ENCODE measurements around the gene PPM1L.

Gene PPM1L

GRCh38 chr3:161101609-161102008, 345.6 kb downstream of the PPM1L start:
- DNase-seq (ENCODE audit: low spot score) = no peak

GRCh38 chr3:161103776-161104385, 347.9 kb downstream of the PPM1L start:
- no peak for DNase-seq (ENCODE audit: low spot score)

GRCh38 chr3:161104561-161105551, 348.8 kb downstream of the PPM1L start, which contains the start of gene B3GALNT1:
Gene B3GALNT1, minus strand, starts transcription at chr3:161105349. Its CDS starts 18,595 bp downstream, at chr3:161086754.
- DNase-seq (ENCODE audit: low spot score) = no peak

- no peak for DNase-seq (ENCODE audit: low spot score)
These were observed 351.3 kb downstream of the PPM1L start for GRCh38 chr3:161107311-161107710.

GRCh38 chr3:161108840-161109239, 352.8 kb downstream of the PPM1L start:
- no peak for DNase-seq (ENCODE audit: low spot score)

GRCh38 chr3:161117646-161118045, 361.6 kb downstream of the PPM1L start:
- no peak for DNase-seq (ENCODE audit: low spot score)

GRCh38 chr3:161126495-161126894, 370.5 kb downstream of the PPM1L start:
- DNase-seq (ENCODE audit: low spot score) = no peak
